GM12875 (cell line): ENCODE results near the gene TNIP1.

Experiments
- H3K4me3 ChIP-seq: one replicate; pipeline ENCODE4 v1.5.1; 2011; ENCODE audit warnings: low read depth, low read length, control low read depth
- TF ChIP-seq, protein P1 (sequence below): IDR thresholded peaks from 2 replicates; pipeline ENCODE4 v1.5.1; 2011; ENCODE audit warnings: low read depth, mild to moderate bottlenecking, control low read depth, inconsistent platforms, low read length, moderate library complexity, borderline replicate concordance; ENCODE audit not compliant: insufficient read depth

The TNIP1 gene

DNA sequence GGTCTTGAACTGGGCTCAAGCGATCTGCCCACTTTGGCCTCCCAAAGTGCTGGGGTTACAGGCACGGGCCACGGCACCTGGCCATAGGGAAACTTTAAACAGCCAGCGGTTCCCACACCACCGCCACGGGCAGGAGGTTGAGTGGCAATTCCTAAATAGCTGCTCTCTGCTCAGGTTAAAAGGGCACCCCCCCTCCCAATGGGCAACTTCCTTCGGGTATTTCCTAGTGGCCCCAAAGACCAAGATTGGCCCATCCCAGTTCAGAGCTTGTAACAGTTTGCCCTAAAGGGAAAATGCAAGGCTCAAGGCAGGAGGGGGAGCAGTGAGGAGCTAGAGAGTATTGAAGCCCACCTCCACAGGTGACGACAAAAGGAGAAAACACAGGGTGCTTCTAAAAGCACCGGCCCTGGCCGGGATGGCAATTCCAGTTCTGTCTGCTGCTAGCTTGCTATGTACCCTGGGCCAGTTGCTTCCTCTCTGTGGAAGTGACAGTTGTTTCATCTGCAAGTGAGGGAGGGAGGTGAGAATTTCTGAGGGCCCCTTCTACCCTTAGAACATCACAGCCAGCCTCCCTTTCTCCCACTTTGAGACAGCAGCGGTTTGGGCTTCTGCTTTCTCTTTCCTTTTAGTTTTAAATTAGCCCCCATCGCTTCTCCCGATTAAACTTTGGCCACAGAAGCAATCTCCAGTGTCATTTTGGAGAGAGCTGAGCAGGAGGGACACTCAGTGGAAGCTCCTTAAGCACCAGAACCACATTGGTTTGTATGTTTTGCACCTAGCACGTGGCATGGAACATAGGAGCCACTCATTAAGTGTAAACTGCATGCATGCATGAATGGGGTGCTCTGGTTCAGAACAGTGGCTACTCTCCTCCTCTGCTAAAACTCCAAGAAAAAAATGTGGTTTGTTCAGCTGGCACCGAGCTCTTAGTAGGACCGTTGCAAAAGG, 17.3 kb upstream of the TNIP1 start:
- TF ChIP-seq, protein P1, sequence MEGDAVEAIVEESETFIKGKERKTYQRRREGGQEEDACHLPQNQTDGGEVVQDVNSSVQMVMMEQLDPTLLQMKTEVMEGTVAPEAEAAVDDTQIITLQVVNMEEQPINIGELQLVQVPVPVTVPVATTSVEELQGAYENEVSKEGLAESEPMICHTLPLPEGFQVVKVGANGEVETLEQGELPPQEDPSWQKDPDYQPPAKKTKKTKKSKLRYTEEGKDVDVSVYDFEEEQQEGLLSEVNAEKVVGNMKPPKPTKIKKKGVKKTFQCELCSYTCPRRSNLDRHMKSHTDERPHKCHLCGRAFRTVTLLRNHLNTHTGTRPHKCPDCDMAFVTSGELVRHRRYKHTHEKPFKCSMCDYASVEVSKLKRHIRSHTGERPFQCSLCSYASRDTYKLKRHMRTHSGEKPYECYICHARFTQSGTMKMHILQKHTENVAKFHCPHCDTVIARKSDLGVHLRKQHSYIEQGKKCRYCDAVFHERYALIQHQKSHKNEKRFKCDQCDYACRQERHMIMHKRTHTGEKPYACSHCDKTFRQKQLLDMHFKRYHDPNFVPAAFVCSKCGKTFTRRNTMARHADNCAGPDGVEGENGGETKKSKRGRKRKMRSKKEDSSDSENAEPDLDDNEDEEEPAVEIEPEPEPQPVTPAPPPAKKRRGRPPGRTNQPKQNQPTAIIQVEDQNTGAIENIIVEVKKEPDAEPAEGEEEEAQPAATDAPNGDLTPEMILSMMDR: no peak
- no peak overlapping the region for H3K4me3 ChIP-seq

DNA sequence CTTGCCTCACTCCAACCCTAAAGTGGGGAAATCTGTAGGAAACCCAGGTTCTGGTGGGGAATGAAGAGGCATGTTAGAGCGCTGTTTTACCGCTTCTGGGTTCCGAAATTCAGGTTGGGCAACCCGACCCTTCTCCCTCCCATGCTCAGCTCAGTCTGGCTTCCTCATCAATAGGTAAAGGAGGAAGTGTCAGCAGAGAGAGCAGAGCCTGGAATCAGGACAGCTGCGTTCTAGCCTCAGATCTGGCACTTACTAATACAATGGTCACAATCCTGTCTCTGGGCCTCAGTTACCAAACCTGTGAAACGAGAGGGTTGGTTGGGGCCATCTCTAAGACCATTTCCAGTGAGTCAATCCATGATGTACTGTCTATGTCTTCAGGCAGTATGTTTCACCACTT, 16.2 kb upstream of the TNIP1 start:
- H3K4me3 ChIP-seq: no peak overlapping the region
- TF ChIP-seq, protein P1: no peak

DNA sequence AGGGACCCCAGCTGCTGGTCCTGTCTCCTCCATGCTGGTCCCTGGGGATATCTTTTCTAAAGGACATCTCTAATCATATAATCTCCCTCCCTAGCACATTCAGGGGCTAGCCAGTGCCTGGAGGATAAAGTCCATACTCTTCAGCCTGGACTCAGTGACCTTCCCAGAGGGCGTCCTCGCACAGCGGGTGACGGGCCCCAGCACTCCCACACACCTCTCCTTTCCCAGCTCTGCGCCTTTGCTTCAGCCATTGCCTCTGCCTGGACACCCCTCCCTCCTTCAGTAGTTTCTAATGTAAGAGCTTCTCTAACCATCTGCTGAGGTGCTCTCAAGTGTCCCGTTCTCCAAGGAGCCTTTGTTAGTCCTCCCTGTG, 15.2 kb upstream of the TNIP1 start:
- TF ChIP-seq, protein P1: no peak
- no peak overlapping the region for H3K4me3 ChIP-seq

DNA sequence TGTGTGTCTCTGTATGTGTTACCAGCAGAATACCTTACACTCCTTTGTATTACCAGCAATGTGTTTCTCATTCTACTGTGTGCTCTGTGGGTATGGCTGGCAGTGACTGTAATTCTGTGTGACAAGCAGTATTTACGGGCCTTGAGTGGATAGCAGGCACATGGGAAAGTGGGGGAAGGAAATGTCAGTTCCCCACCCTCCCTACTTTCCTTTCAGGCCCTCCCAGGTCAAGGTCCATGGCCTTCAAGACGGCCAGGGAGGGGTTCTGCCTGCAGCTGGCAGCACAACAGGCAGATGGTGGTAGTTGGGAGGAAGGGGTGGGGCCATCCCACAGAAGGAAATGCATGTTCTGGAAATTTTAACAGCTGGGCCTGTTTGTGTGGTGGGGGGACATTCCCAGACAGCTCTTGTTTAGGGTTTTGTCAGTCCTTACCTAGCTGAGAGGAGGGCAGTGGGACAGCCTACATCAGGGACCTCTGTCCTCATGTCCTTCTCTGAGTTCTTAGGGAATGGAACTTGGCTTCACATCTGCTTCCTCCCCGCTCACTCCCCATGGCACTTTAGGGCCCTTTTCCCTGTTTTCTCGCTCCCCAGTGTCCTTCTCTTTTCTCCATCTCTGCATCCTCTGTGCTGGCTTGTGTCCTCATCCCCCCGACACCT, 14.6 kb upstream of the TNIP1 start:
- no peak overlapping the region for H3K4me3 ChIP-seq
- TF ChIP-seq, protein P1: no peak

DNA sequence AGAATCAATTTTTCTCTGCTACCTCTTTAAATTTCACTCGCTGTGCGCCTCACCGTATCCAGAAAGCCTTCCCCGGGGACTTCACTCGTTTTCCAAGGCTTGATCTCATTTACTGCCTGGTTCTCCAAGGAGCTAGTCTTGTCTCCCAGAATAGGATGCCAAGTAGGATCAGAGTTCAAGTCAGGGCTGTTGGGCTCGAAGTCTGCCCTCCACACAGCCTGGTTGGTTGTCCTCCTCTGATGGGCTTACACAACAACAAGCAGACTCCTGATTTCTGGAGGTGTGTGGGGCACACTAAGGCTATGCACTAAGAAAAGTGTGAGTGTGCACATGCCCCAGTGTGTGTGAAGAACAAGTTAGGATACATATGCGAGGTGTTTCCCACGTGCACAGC, 14.0 kb upstream of the TNIP1 start:
- H3K4me3 ChIP-seq: no peak overlapping the region
- TF ChIP-seq, protein P1: no peak

DNA sequence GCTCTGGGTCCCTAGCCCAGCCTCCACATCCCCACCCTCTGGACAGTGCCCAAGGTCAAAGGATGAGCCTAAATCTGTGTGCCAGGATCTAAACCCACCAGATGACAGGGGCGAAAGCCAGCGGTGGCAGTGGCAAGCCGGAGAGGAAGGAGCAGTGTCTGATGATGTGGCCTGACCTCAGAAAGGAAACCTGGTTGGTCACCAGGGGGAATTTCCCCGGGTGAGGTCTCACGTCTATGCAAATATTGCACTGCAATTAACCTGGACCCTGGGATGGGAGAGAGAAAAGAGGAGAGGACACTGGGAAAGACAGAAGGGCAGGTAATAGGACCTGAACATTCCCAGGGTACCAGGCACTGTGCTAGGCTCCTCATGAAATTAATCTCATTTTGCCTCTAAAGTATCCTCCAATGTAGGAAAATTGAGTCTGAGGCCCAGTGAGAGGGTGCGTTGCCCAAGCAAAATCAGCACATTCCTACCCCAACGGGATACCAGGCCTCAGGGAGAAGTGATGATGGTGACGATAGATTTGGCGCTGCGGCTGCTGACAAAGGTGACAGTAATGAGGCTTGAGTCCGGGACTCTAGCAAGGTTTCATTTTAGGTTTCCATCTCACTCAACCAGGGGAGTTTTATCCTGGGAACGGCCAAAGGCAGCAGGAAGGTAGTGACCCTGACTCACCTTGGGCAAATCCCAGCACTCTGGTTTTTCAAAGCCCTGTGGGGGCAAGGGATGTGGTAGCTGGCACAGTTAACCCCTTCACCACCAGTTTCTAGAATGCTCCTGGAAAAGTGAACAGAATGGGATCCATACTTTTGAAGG, 13.4 kb upstream of the TNIP1 start:
- peak overlapping the region; percentile 7 for H3K4me3 ChIP-seq

More for the DNA sequence above, 13.4 kb upstream of the TNIP1 start:
- TF ChIP-seq, protein P1: no peak
